Right ventricle myocardium superior (tissue), 1 donor: ENCODE data around the gene PYURF. TPM values are rescaled to one million over a fixed set of nuclear protein-coding genes. Genes with fewer than 3 reads are reported as not detected.

Source experiments
- ATAC-seq: fragments of 200-7000 bp; cut with Tn5 transposase; one replicate; pipeline ENCODE4 v1.9.1; 2020; ENCODE audit warnings: mild to moderate bottlenecking; ENCODE audit not compliant: poor library complexity
- DNase-seq: peaks from one replicate; pipeline ENCODE4 v3.0.0-alpha.2; 2020
- intact Hi-C: fragments of 100-400 bp; cut with DNase I; formaldehyde crosslinking; loops from one replicate; pipeline ENCODE4 v1.11.2; 2022
- long read RNA-seq: library from polyadenylated mRNA; unstranded; transcript quantifications from one replicate; pipeline ENCODE4 v2.0.0, GENCODE V29; 2021
- total RNA-seq: library from RNA; stranded (reverse); fragmentation: NEBNext Ultra II Directional; extraction: Animal tissue kit (Norgen Biotek cat#: 25700); gene quantifications from one replicate; pipeline ENCODE4 v1.2.1, GENCODE V29; 2021
- donor health status: DM: no; HTN: yes; CAD: no; lungs with severe emphysema.

The PYURF gene
- total RNA-seq, result 51.5 TPM
- long read RNA-seq, transcript PYURF-201 (2 exons, 1,361 nt), result major isoform, 158 of 158 reads
- long read RNA-seq, partial matches to known transcripts, result 0 of 158 reads
- long read RNA-seq, other reads (novel, unspliced or antisense), result 0 of 158 reads

DNA sequence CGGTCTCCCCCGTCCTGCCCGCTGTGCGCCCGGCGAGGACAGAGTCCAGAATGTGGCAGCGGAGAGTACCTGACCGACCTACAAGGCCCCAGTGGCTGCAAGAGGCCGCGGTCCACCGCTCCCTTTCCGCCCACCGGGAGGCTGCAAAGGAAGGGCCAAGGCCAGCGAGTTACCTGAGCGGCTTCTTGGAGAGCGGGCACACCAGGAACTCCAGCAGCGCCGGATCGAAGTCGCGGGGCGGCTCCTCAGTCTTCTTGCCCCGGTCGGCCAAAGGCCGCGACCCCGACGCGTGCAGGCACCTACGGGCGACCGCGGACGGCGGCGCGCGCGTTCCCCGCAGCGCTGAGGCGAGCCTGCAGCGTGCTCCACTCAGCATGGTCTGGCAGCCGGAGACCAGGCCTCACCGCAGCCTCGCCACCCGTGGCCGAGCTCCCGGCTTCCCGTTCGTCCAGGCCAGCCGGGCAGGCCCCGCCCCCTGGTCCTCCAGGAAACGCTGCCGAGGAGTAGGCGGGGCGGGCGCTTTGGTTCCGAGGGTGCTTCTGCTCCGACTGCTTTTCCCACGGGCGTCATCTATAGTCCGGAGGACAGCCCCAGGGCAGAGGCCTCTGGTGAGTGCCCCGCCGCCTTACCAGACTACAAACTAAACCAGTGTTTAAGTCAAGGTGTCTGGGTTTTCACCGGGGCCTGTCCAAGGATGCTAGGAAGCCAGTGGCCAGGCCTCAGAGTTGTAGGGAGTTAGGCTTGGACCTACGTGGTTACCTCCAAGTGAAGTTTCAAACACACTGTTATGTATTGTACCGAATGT lies at the start of gene PYURF:
Gene PYURF (minus strand): TSS at position 452 of the 805 bp plus-strand sequence. CDS start 76 bp downstream, at position 376.
- intact Hi-C loops, result no loop called here
- peak; percentile 98 for DNase-seq
- peak; percentile 98 for ATAC-seq

- DNase-seq (no peak), ATAC-seq (no peak)
- intact Hi-C loops, result no loop called here
These were observed 46.4 kb upstream of the PYURF start for GRCh38 chr4:88570001-88570400.

DNA sequence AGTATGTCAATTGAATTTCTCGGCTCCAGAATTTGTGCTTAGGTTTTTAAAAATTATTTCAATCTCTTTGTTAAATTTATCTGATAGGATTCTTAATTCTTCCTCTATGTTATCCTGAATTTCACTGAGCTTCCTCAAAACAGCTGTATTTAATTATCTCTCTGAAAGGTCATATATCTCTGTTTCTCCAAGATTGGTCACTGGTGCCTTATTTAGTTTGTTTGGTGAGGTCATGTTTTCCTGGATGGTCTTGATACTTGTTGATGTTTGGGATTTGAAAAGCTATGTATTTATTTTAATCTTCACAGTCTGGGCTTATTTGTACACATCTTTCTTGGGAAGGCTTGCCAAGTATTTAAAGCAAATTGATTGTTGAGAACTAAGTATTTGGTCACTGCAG lies 44.0 kb upstream of the PYURF start:
- DNase-seq, result no peak
- ATAC-seq, result no peak
- intact Hi-C loops, result no loop called here

DNA sequence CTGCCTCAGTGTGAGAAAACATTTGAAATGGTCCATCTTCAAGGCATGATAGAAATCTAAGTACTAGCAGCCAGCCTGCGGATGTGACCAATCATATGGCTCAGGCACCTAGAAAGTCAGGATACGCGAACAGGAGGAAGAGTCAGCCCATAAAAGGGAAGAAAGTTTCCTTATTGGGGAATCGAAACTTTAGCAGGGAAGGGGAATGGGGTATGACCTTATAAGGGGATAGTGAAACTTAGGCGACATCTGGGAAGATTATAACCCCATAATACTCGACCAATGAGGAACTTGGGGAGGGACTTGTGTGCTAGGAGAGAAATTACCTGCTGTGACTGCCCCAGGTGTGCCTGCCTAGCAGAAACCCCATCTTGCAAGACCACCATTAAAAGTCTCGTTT lies 26.2 kb upstream of the PYURF start:
- no peak for ATAC-seq
- intact Hi-C loops, result no loop called here

GRCh38 chr4:88539322-88540068 lies 15.9 kb upstream of the PYURF start:
- ATAC-seq (peak; percentile 39), DNase-seq (peak; percentile 82)
- intact Hi-C loops, result loop anchor here (2.0 to 10.0 kb wide), 2 partner anchors 119 to 485 kb away; no protein-coding TSS in a partner anchor

More for the DNA sequence above, 26.2 kb upstream of the PYURF start:
- no peak for DNase-seq

DNA sequence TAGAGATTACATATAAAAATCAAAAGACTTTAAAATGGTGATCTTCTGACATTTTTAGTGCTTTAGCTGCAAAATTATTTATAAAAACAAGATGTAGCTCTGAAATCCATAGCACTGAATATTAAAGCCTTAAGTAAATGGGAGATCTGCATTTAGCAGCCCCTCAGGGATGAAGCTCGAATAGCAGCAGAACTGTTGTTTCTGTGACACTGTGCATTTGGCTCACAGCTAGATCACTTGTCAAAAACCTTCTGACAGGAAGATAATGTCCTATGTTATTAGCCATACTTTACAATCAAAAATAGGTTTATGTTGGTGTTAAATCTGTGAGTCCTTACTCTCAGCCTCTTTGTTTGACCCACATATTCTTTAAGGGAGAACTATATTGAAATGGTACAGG lies 14.1 kb upstream of the PYURF start:
- ATAC-seq (no peak), DNase-seq (no peak)
- intact Hi-C loops, result loop anchor here (2.0 to 10.0 kb wide), 2 partner anchors 121 to 487 kb away; no protein-coding TSS in a partner anchor

DNA sequence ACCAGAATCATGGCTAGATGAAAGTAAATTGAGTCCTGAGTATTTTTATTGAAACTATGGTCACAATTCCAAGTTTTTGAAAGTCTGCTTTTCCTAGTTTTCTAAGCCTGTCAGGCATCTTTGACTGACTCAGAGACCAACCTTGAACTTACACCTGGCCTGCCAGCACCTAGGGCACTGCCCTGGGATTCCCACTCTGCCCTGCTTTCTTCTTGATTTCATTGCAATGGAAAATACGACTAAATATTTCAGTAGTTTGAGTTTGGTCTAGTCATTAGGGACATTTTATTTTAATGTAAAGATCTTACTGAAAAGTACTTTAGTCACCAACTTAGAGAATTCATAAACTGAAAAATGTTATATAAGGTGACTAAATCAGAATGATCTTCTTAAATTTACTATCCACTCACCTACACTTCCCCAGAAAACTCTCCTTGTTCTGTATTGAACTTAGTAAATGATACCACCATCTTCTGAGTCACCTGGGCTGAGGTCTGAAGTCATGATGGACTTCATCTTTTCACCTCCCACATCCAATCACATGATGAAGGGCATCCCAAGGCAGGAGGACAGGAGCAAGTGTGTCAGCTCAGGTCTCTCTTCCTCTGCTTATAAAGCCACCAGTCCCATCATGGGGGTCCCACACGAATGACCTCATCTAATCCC lies 11.6 kb upstream of the PYURF start:
- DNase-seq (no peak), ATAC-seq (no peak)
- intact Hi-C loops, result loop anchor here (10.0 kb wide), 1 partner anchor 490 kb away; no protein-coding TSS in a partner anchor

DNA sequence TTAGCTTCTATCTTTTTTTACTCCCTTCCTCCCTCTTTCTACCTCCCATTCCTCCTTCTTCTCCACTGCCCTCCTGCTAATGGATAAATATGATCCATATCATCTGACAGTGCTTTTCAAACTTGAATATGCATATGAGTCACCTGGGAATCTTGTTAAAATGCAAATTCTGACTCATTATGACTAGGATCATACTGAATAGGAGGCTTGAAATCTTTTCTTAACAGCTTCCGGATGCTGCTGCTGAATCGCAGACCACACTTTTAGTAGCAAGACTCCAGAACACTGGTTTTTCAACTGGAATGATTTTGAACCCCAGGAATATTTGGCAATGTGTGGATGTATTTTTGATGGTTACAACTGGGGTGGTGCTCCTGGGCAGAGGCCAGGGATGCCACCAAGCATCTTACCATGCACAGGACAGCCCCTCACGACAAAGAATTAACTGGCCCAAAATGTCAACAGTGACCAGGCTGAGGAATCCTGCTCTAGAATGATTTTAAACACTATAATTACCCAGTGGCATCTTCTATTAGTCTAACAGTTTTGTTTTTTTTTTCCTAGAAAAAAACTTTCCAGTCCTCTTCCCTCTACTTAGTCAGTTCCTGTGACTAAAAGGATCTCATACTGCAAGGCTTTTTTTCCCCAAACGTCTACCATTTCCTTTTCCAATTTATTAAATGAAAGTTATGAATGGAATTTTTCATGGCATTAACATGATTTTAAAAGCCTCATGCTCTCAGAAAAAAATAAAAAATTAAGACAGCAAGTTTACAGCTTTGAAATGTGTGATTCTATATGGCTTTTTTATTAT lies 10.6 kb upstream of the PYURF start:
- DNase-seq, result no peak
- no peak for ATAC-seq
- intact Hi-C loops, result loop anchor here (10.0 kb wide), 1 partner anchor 491 kb away; no protein-coding TSS in a partner anchor

DNA sequence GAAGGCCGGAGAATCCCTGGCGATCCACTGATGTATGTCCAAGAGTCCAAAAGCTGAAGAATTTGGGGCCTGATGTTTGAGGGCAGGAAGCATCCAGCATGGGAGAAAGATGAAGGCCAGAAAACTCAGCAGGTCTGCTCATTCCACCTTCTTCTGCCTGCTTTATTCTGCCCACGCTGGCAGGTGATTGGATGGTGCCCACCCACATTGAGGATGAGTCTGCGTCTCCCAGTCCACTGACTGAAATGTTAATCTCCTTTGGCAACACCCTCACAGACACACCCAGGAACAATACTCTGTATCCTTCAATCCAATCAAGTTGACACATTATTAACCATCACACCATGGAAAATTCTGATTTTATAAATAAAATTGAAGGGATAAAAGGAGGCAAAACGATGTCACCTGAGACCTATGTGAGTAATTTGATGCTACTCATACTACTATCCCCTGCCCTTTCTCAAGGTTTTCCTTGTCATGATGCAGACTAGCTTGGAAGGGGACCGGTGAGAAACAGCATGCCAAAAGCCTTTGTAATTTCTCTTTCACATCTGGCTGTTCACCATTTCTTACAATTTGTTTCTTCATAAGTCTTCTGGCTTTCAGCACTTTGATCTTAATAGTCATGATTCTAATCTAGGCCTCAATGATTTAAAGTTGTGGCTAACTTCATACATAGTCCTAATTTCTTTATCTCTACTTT lies 9.7 kb upstream of the PYURF start:
- ATAC-seq (no peak), DNase-seq (no peak)
- intact Hi-C loops, result loop anchor here (10.0 kb wide), 1 partner anchor 492 kb away; no protein-coding TSS in a partner anchor

- ATAC-seq (no peak), DNase-seq (no peak)
- intact Hi-C loops, result loop anchor here (10.0 kb wide), 1 partner anchor 493 kb away; no protein-coding TSS in a partner anchor
These were observed 8.0 kb upstream of the PYURF start for GRCh38 chr4:88531549-88531948.

DNA sequence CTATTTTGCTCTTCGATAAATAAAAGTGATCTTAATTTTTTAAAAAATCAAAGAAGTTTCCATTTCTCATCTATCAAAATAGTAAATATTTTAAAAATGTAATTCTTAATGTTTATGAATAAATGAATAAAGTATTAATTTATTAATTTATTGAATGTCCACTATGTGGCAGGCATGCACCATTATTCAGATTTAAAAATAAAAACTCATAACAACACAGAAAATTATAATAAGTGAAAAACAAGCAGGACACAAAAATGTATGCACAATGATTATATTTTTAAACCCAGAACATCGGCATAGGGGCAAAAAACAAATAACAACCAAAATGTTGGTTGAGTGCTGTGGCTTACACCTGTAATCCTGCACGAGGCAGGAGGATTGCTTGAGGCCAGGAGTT lies 5.3 kb upstream of the PYURF start:
- no peak for ATAC-seq
- intact Hi-C loops, result no loop called here
- no peak for DNase-seq

GRCh38 chr4:88527787-88528186 lies 4.2 kb upstream of the PYURF start:
- DNase-seq, result no peak
- ATAC-seq, result no peak
- intact Hi-C loops, result no loop called here

DNA sequence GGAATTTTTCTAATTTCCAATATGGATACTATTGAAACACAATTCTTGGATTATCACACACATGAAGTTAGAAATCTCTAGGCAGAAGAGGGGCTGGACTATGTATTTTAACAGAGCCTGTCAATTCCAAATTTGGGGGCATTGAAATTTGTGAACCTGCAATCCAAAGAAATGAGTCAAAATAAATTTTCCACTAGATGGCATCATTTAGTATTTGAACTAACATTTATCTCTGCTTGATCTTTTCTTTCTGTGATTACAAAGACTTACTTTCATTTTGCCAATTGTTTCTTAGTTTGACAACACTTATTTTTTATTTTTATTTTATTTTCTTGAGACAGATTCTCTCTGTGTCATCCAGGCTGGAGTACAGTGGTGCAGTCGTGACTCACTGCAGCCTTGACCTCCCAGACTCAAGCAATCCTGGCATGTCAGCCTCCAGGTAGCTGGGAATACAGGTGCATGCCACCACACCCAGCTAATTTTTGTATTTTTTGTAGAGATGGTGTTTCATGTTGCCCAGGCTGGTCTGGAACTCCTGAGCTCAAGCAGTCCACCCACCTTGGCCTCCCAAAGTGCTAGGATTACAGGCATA lies 2.7 kb upstream of the PYURF start:
- intact Hi-C loops, result no loop called here
- ATAC-seq (no peak), DNase-seq (no peak)

- DNase-seq, result no peak
- ATAC-seq, result no peak
- intact Hi-C loops, result no loop called here
These were observed 595 bp upstream of the PYURF start for GRCh38 chr4:88524171-88524570.

DNA sequence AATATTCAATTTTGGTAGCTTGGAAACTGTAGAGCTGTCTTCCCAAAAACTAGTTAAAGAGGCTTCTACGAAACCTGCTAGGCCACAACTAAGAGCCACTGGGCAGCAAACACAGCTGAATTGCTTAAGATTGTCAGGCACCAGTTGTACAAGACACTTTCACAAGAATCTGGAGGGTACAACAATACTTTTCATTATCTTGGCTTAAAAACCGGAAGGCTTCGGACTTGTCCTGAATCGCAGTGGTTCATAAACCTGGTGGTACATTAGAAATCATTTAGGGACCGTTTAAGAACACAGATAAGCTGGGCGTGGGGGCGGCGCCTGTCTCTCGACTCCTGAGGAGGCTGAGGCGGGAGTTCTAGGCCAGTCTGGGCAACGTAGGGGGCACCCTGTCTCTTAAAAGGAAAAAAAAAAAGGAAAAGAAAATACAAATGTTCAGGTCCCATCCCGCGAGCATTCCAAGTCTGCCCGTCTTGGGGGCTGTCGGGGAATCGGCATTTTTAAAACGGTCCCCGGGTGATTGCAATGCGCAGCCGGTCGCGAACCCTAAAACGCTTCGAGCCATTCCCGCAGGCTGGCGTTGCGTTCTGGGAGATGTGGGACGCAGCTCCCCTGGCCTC lies 763 bp downstream of the PYURF start:
- ATAC-seq (peak; percentile 33), DNase-seq (peak; percentile 68)
- intact Hi-C loops, result no loop called here

GRCh38 chr4:88518911-88519310 lies 4.7 kb downstream of the PYURF start:
- ATAC-seq, result no peak
- no peak for DNase-seq
- intact Hi-C loops, result loop anchor here (10.0 kb wide), 1 partner anchor 484 kb away; no protein-coding TSS in a partner anchor

GRCh38 chr4:88517825-88518224 lies 5.8 kb downstream of the PYURF start:
- no peak for ATAC-seq
- intact Hi-C loops, result loop anchor here (10.0 kb wide), 1 partner anchor 483 kb away; no protein-coding TSS in a partner anchor

More at GRCh38 chr4:88517825-88518224, 5.8 kb downstream of the PYURF start:
- DNase-seq, result no peak
